HG03108 (cell line): ENCODE results near the gene MMS22L.

Experiments
- ATAC-seq: cut with Tn5 transposase; IDR thresholded peaks from one replicate; pipeline ENCODE4 v1.9.1; 2021; ENCODE audit warnings: moderate library complexity; ENCODE audit not compliant: unreplicated experiment

MMS22L gene

DNA sequence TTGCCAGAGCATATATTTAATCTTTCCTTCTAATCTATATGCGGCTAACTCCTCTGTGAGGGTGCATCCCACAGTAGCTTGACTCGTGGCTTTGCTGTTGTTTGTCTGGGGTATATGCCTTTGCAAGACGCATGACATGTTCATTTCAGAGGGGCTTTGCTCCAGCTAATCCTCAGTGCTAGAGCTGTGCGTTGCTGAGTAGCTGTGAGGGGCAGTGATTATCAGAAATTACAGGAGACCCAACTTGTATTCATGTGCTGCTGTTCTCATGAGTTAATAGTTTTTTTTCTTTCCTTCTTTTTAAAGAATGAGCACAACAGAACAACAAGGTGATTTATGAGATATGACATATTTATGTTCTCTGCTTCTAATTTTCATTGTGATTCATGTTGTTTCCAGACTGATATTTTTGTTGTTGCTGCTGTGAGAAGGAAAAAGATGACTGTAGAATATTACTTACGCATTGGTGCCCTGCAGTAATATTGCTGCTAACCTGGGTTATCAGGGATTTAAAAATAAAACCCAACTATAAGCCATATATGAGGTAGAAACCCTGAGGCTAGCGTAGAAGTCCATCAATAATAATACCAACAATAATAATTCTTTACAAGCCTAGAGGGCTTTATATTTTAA is 190.2 kb downstream of the MMS22L start:
- ATAC-seq, result no peak
